Osteoblast (primary cell): ENCODE data around the gene CCDC27. TPM values are rescaled to one million over a fixed set of nuclear protein-coding genes. Genes with fewer than 3 reads are reported as not detected.

Experiments
- DNase-seq: peaks from one replicate; pipeline ENCODE4 v3.0.0; 2011; ENCODE audit warnings: low spot score, mixed read lengths; ENCODE audit not compliant: insufficient read length; ENCODE audit errors: missing footprints
- H2AFZ ChIP-seq: 2 replicates; pipeline ENCODE4 v1.6.0; 2011; ENCODE audit warnings: mild to moderate bottlenecking, low read length
- H3K27ac ChIP-seq: 2 replicates; pipeline ENCODE4 v1.5.1; 2011; ENCODE audit warnings: mild to moderate bottlenecking, low read depth, low read length, moderate library complexity
- H3K27me3 ChIP-seq: 2 replicates; pipeline ENCODE4 v1.6.0; 2012; ENCODE audit warnings: mild to moderate bottlenecking, control low read depth, inconsistent platforms, low read length, moderate library complexity; ENCODE audit not compliant: insufficient read depth
- H3K36me3 ChIP-seq: 2 replicates; pipeline ENCODE4 v1.5.1; 2011; ENCODE audit warnings: mild to moderate bottlenecking, low read length, control low read depth, moderate library complexity; ENCODE audit not compliant: insufficient read depth
- H3K4me1 ChIP-seq: 2 replicates; pipeline ENCODE4 v1.5.1; 2011; ENCODE audit warnings: mild to moderate bottlenecking, low read length, control low read depth, moderate library complexity; ENCODE audit not compliant: insufficient read depth
- H3K4me2 ChIP-seq: 2 replicates; pipeline ENCODE4 v1.6.0; 2011; ENCODE audit warnings: mild to moderate bottlenecking, low read length; ENCODE audit not compliant: insufficient read depth
- H3K4me3 ChIP-seq: fragments of 200-600 bp; sonication (generic); 3 replicates; pipeline ENCODE4 v1.5.1; 2012; ENCODE audit warnings: mild to moderate bottlenecking, low read length, inconsistent platforms; ENCODE audit not compliant: insufficient read depth
- H3K79me2 ChIP-seq: 2 replicates; pipeline ENCODE4 v1.6.0; 2012; ENCODE audit warnings: mild to moderate bottlenecking, low read length, control low read depth, inconsistent platforms; ENCODE audit not compliant: insufficient read depth
- H3K9me3 ChIP-seq: 2 replicates; pipeline ENCODE4 v1.5.1; 2011; ENCODE audit warnings: low read depth, low read length, control low read depth
- H4K20me1 ChIP-seq: 2 replicates; pipeline ENCODE4 v1.6.0; 2012; ENCODE audit warnings: mild to moderate bottlenecking, low read length, control low read depth; ENCODE audit not compliant: insufficient read depth
- total RNA-seq: library from RNA; depleted of rRNA; stranded (reverse); fragments of >200 nt; gene quantifications from 2 replicates; pipeline ENCODE4 v1.2.3, GENCODE V29; 2012
- TF ChIP-seq, protein P1 (sequence below): IDR thresholded peaks from 2 replicates; pipeline ENCODE4 v1.5.1; 2011; ENCODE audit warnings: mild to moderate bottlenecking, low read depth, low read length, moderate library complexity; ENCODE audit errors: extremely low read depth

Gene CCDC27
- total RNA-seq, 1 donor: not detected

DNA sequence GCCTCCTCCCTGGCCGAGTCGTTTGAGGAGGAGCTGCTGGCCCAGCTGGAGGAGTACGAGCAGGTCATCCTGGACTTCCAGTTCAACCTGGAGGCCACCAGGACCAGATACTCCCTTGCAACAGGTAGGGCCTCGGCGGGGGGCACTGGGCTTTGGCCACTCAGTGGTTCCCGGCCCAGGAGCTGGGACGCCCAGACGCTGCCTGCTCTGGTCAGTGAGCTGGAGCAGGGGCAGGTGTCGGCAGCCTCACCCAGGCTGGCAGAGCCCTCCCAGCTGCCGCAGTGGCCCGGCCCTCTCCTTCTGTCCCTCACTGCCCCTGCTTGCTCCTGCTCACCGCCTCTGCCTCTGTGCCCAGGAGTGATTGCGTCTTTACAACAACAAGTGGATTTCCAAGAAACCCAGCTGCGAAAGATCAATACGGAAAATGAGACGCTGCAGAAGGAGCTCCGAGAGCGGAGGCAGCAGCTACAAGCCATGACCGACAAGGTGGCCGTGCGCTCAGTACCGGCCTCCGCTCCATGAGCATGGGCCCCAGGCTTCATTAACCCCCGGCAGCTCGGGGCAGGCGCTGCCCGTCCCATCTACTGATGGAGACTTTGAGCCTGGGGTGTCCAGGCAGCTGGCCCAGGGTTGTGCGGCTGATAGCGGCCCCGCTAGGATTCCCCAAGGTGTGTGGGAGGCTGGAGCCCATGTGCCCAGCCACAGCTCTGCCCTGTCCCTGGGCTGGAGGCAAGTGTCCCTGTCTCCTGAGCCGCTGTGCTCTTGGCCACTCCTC lies 11.3 kb downstream of the CCDC27 start:
- Histone ChIP-seq H3K4me1 (no peaks in the 10 kb centered on the region), H3K27me3 (peaks cover 9% of the 10 kb centered on the region), H3K27ac (no peak overlapping the region), H4K20me1 (no peaks in the 10 kb centered on the region), H3K4me2 (no peak overlapping the region), H2AFZ (no peak overlapping the region), H3K9me3 (no peaks in the 10 kb centered on the region), H3K79me2 (no peaks in the 10 kb centered on the region), H3K36me3 (no peaks in the 10 kb centered on the region), H3K4me3 (no peak overlapping the region)
- TF ChIP-seq, protein P1, sequence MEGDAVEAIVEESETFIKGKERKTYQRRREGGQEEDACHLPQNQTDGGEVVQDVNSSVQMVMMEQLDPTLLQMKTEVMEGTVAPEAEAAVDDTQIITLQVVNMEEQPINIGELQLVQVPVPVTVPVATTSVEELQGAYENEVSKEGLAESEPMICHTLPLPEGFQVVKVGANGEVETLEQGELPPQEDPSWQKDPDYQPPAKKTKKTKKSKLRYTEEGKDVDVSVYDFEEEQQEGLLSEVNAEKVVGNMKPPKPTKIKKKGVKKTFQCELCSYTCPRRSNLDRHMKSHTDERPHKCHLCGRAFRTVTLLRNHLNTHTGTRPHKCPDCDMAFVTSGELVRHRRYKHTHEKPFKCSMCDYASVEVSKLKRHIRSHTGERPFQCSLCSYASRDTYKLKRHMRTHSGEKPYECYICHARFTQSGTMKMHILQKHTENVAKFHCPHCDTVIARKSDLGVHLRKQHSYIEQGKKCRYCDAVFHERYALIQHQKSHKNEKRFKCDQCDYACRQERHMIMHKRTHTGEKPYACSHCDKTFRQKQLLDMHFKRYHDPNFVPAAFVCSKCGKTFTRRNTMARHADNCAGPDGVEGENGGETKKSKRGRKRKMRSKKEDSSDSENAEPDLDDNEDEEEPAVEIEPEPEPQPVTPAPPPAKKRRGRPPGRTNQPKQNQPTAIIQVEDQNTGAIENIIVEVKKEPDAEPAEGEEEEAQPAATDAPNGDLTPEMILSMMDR: no peak
- peak; percentile 60 for DNase-seq

DNA sequence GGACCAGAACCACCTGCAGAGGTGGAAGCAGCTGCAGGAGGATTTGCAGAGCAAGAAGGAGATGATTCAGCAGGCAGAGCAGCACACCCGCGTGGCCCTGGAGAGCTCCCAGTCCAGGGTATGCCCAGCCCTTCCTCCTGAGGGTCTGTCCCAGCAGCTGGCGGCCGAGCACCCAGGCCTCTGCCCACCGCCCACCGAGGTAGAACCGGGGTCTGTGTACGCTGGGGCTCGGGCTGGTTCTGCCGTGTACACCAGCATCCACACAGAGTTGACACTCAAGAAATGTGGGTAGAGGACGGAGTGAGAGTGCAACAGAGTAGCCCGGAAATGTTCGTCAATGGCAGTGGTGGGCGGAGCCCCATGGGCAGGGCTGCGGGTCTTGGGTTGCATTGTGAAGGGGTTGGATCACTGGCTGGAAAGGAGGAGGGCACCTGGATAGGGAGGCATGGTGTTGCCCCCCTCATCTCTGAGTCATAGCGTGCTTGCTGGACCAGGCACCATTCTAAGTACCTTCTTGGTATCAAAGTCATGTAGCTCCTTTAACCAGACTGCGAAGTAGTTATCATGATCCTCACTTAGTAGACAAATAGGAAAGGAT lies 15.2 kb downstream of the CCDC27 start:
- Histone ChIP-seq H3K4me1 (peaks cover 5% of the 10 kb centered on the region), H3K4me3 (no peak overlapping the region), H3K4me2 (no peak overlapping the region), H3K79me2 (no peaks in the 10 kb centered on the region), H4K20me1 (no peaks in the 10 kb centered on the region), H3K36me3 (no peaks in the 10 kb centered on the region), H3K27me3 (peaks cover 22% of the 10 kb centered on the region), H2AFZ (no peak overlapping the region), H3K9me3 (no peaks in the 10 kb centered on the region), H3K27ac (no peak overlapping the region)
- TF ChIP-seq, protein P1: no peak
- peak; percentile 63 for DNase-seq

DNA sequence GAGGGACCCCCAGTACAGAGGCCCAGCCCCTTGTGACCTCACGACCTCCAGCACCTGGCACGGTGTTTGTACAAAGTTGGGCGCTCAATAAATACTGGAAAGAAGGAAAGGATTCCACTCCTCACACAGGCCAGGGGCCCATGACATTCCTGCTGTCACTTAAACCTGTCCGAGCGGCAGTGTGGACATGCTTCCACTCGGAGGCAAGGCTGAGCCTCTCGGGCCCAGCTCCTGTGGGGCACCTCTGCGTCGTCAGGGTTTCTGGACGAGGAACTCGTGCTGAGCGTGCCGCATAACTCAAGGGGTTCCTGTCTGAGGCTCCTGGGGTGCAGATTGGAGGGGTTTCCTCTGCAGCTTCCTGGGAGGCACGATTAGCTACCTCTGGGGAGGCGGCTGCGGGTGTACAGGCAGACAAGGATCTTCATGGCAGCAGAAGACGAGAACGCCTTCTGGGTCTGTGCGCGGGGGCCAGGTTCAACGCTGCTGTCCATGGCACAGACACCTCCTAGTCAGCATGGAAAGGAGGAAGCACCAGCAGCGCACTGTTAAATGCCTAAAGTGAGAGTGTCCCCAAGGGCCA lies 16.7 kb downstream of the CCDC27 start:
- Histone ChIP-seq H3K27me3 (peaks cover 22% of the 10 kb centered on the region), H4K20me1 (no peaks in the 10 kb centered on the region), H3K4me3 (no peak overlapping the region), H3K4me1 (peaks cover 5% of the 10 kb centered on the region), H2AFZ (no peak overlapping the region), H3K79me2 (no peaks in the 10 kb centered on the region), H3K4me2 (no peak overlapping the region), H3K27ac (no peak overlapping the region), H3K9me3 (no peaks in the 10 kb centered on the region), H3K36me3 (no peaks in the 10 kb centered on the region)
- DNase-seq: peak; percentile 68
- TF ChIP-seq, protein P1: no peak

DNA sequence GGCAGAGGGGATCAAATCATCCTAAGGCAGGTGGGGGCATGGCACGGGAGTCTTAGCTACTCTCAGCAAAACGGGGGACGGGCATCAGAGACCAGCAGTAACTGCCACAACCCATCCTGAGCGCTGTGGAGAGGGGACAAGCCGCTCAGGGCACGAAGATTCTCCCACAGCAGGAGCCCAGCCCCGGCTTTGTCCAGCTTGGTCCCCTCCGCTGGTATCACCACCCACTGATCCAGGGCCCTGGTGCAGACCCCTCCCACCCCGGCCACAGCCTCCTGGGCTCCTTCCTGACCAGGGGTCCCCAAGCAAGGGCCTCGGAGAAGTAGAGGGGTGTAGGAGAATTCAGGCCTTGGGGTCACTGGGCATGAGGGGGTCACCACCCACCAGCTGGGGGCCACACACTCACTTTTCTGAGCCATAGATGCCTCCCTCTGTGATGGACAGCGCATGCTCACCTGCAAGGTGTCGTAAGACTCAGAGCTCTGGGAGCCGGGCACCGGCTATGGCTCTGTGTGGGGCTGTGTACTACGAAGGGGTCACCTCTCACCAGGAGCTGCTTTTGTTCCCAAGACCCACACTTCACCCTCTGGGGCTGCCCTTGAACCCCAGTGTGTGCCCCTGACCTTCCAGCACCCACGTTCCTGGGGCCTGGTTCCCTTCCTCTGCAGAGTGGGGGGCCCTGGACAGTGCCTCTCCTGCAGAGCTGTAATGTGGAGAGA lies 18.0 kb downstream of the CCDC27 start:
- H3K36me3 ChIP-seq: no peaks in the 10 kb centered on the region
- DNase-seq: peak; percentile 79
- TF ChIP-seq, protein P1: no peak

More for the DNA sequence above, 18.0 kb downstream of the CCDC27 start:
- Histone ChIP-seq H3K4me3 (no peak overlapping the region), H3K27me3 (peaks cover 22% of the 10 kb centered on the region), H3K79me2 (no peaks in the 10 kb centered on the region), H3K9me3 (no peaks in the 10 kb centered on the region), H3K27ac (no peak overlapping the region), H4K20me1 (no peaks in the 10 kb centered on the region), H3K4me2 (no peak overlapping the region), H3K4me1 (peaks cover 8% of the 10 kb centered on the region), H2AFZ (no peak overlapping the region)
